Progenitor cell of endocrine pancreas (in vitro differentiated cells): ENCODE measurements around the gene IFITM10. TPM values are rescaled to one million over a fixed set of nuclear protein-coding genes. Genes with fewer than 3 reads are reported as not detected.

Experiments
- DNase-seq: peaks from one replicate; pipeline ENCODE4 v3.0.0; 2021; ENCODE audit warnings: low spot score; ENCODE audit not compliant: unreplicated experiment
- H3K27ac Mint-ChIP-seq: 2 replicates; pipeline ENCODE4 v1.8.0; 2021; ENCODE audit warnings: mild to moderate bottlenecking, moderate library complexity, mixed read lengths
- H3K27me3 Mint-ChIP-seq: 2 replicates; pipeline ENCODE4 v1.8.0; 2021; ENCODE audit warnings: mixed read lengths
- H3K36me3 Mint-ChIP-seq: 2 replicates; pipeline ENCODE4 v1.8.0; 2022; ENCODE audit warnings: mixed read lengths; ENCODE audit not compliant: insufficient read depth
- H3K4me1 Mint-ChIP-seq: 2 replicates; pipeline ENCODE4 v1.8.0; 2021; ENCODE audit warnings: low read depth, mixed read lengths
- H3K4me3 Mint-ChIP-seq: 2 replicates; pipeline ENCODE4 v1.8.0; 2021; ENCODE audit warnings: low read depth, mild to moderate bottlenecking, moderate library complexity, mixed read lengths
- H3K9me3 Mint-ChIP-seq: 2 replicates; pipeline ENCODE4 v1.8.0; 2021; ENCODE audit warnings: low read depth, mixed read lengths
- total RNA-seq: library from RNA; stranded (reverse); gene quantifications from 2 replicates; pipeline ENCODE4 v1.2.1, GENCODE V29; 2021
- TF ChIP-seq, protein P1 (sequence below): fragments of 200-600 bp; sonication (generic); IDR thresholded peaks from one replicate; pipeline ENCODE4 v1.5.0; 2021; ENCODE audit warnings: antibody characterized with exemption, mild to moderate bottlenecking; ENCODE audit not compliant: unreplicated experiment

IFITM10 gene
- total RNA-seq, 1 donor from 2014 or later: 1.2 TPM

GRCh38 chr11:1779806-1780699, 29.7 kb upstream of the IFITM10 start:
- Mint-ChIP-seq H3K4me1 (peaks cover 4% of the 10 kb centered on the region), H3K4me3 (no peak overlapping the region), H3K9me3 (no peaks in the 10 kb centered on the region), H3K36me3 (no peaks in the 10 kb centered on the region), H3K27me3 (peaks cover 42% of the 10 kb centered on the region), H3K27ac (no peak overlapping the region)
- DNase-seq: no peak
- TF ChIP-seq, protein P1, sequence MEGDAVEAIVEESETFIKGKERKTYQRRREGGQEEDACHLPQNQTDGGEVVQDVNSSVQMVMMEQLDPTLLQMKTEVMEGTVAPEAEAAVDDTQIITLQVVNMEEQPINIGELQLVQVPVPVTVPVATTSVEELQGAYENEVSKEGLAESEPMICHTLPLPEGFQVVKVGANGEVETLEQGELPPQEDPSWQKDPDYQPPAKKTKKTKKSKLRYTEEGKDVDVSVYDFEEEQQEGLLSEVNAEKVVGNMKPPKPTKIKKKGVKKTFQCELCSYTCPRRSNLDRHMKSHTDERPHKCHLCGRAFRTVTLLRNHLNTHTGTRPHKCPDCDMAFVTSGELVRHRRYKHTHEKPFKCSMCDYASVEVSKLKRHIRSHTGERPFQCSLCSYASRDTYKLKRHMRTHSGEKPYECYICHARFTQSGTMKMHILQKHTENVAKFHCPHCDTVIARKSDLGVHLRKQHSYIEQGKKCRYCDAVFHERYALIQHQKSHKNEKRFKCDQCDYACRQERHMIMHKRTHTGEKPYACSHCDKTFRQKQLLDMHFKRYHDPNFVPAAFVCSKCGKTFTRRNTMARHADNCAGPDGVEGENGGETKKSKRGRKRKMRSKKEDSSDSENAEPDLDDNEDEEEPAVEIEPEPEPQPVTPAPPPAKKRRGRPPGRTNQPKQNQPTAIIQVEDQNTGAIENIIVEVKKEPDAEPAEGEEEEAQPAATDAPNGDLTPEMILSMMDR: no peak

GRCh38 chr11:1779034-1779805, 28.8 kb upstream of the IFITM10 start:
- Mint-ChIP-seq H3K27ac (no peak overlapping the region), H3K36me3 (no peaks in the 10 kb centered on the region), H3K27me3 (peaks cover 42% of the 10 kb centered on the region), H3K9me3 (no peaks in the 10 kb centered on the region), H3K4me3 (no peak overlapping the region), H3K4me1 (peaks cover 4% of the 10 kb centered on the region)
- no peak for DNase-seq
- TF ChIP-seq, protein P1: no peak

GRCh38 chr11:1778141-1778911, 27.9 kb upstream of the IFITM10 start:
- TF ChIP-seq, protein P1: no peak
- H3K4me1 Mint-ChIP-seq: peaks cover 4% of the 10 kb centered on the region
- peaks cover 46% of the 10 kb centered on the region for H3K27me3 Mint-ChIP-seq
- no peak overlapping the region for H3K4me3 Mint-ChIP-seq
- H3K9me3 Mint-ChIP-seq: no peaks in the 10 kb centered on the region
- no peak for DNase-seq
- no peak overlapping the region for H3K27ac Mint-ChIP-seq
- H3K36me3 Mint-ChIP-seq: no peaks in the 10 kb centered on the region

DNA sequence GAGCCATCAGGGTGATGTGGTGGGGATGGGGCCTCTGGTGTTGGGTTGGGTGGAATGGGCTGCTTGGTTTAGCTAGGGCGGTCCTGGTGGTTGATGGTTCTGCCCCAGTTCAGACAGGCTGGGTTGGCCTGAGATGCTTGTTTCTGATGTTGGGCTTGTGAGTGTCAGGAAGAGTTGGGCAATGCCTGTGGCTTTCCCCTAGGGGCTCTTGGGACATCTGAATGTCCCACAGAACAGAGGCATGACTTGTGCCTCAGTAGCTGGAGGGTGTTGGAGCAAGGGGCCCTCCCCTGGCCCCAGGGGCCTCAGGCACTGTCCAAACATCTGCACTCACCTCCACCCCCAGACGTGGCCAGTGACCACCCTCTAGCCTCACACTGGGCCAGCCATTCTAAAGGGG, 27.3 kb upstream of the IFITM10 start:
- Mint-ChIP-seq H3K4me3 (no peak overlapping the region), H3K36me3 (no peaks in the 10 kb centered on the region), H3K27me3 (peaks cover 40% of the 10 kb centered on the region)

More for the DNA sequence above, 27.3 kb upstream of the IFITM10 start:
- TF ChIP-seq, protein P1: no peak
- no peak for DNase-seq
- Mint-ChIP-seq H3K27ac (no peak overlapping the region), H3K9me3 (no peaks in the 10 kb centered on the region), H3K4me1 (peaks cover 2% of the 10 kb centered on the region)
